ENCODE data around the gene CBARP. TPM values are rescaled to one million over a fixed set of nuclear protein-coding genes. Genes with fewer than 3 reads are reported as not detected.

The CBARP gene
- polyA plus RNA-seq, 3 donors: not detected

- Histone ChIP-seq H4K20me1 (ENCODE audit: insufficient read depth, low read length) (no peaks in the 10 kb centered on the region), H3K4me2 (replicated peaks; ENCODE audit: extremely low read depth, low read length, poor library complexity, severe bottlenecking) (no peak overlapping the region), H3K36me3 (replicated peaks in 1 of 2; ENCODE audit: control insufficient read depth in 1 of 2, insufficient read depth in 2 of 2, low read length in 2 of 2) (no peaks in the 10 kb centered on the region), H3K4me1 (ENCODE audit: control insufficient read depth in 1 of 2, insufficient read depth in 2 of 2, low read length in 2 of 2) (no peaks in the 10 kb centered on the region), H3K79me2 (ENCODE audit: insufficient read depth, low read length) (no peaks in the 10 kb centered on the region), H3K27ac (ENCODE audit: low read depth in 1 of 2, low read length in 2 of 2) (no peak overlapping the region), H3K27me3 (ENCODE audit: control insufficient read depth in 2 of 2, insufficient read depth in 2 of 2, low read length in 2 of 2) (peaks cover 14 to 54% of the 10 kb centered on the region in 2 donors), H3K9me3 (replicated peaks in 1 of 2; ENCODE audit: control insufficient read depth in 1 of 2, insufficient read depth in 1 of 2, low read length in 2 of 2) (peaks cover 0 to 10% of the 10 kb centered on the region in 2 donors), H2AFZ (ENCODE audit: insufficient read depth, low read depth, low read length, poor library complexity, severe bottlenecking) (no peak overlapping the region), H3K9ac (ENCODE audit: insufficient read depth, low read length, poor library complexity, severe bottlenecking) (no peak overlapping the region), H3K4me3 (replicated peaks in 1 of 3; ENCODE audit: low read depth in 2 of 3, low read length in 3 of 3) (no peak overlapping the region)
- Mint-ChIP-seq H3K27me3 (ENCODE audit: low read depth in 3 of 3) (peaks cover 40 to 69% (median 45%) of the 10 kb centered on the region in 3 donors), H3K9me3 (peaks cover 0 to 13% (median 5%) of the 10 kb centered on the region in 7 donors), H3K4me1 (peaks cover 3% of the 10 kb centered on the region), H3K4me3 (peak overlapping the region in 1 of 2 donors; percentile 81), H3K27ac (no peak overlapping the region), H3K36me3 (peaks cover 0 to 7% of the 10 kb centered on the region in 2 donors)
- intact Hi-C loops (cut with micrococcal nuclease): no loop called here
- 37% methylated on average over 34 of the region's 38 CpGs for WGBS (ENCODE audit: insufficient coverage)
- no peak for TF ChIP-seq CTCF (IDR thresholded peaks at IDR 0.05)
- DNase-seq: no peak
These were observed 48.9 kb upstream of the CBARP start for GRCh38 chr19:1286487-1287353.

- TF ChIP-seq CTCF (IDR thresholded peaks at IDR 0.05): no peak
- no peak within 1 kb of the TSS for H3K27ac ChIP-seq (ENCODE audit: low read depth in 1 of 2, low read length in 2 of 2)
- H3K36me3 ChIP-seq (replicated peaks in 1 of 2; ENCODE audit: control insufficient read depth in 1 of 2, insufficient read depth in 2 of 2, low read length in 2 of 2): no peaks in the 10 kb centered on the region
- Mint-ChIP-seq H3K27me3 (ENCODE audit: low read depth in 3 of 3) (peaks cover 40 to 67% (median 45%) of the 10 kb centered on the region in 3 donors), H3K4me1 (peaks cover 3% of the 10 kb centered on the region), H3K27ac (no peak within 1 kb of the TSS), H3K36me3 (peaks cover 0 to 7% of the 10 kb centered on the region in 2 donors), H3K9me3 (peaks cover 0 to 13% (median 5%) of the 10 kb centered on the region in 7 donors), H3K4me3 (peak within 1 kb of the TSS in 1 of 2 donors; percentile 81)
- H3K27me3 ChIP-seq (ENCODE audit: control insufficient read depth in 2 of 2, insufficient read depth in 2 of 2, low read length in 2 of 2): peaks cover 14 to 54% of the 10 kb centered on the region in 2 donors
- no peak within 1 kb of the TSS for H3K4me3 ChIP-seq (replicated peaks in 1 of 3; ENCODE audit: low read depth in 2 of 3, low read length in 3 of 3)
- H3K9ac ChIP-seq (ENCODE audit: insufficient read depth, low read length, poor library complexity, severe bottlenecking): no peak within 1 kb of the TSS
- H2AFZ ChIP-seq (ENCODE audit: insufficient read depth, low read depth, low read length, poor library complexity, severe bottlenecking): no peak within 1 kb of the TSS
- H3K9me3 ChIP-seq (replicated peaks in 1 of 2; ENCODE audit: control insufficient read depth in 1 of 2, insufficient read depth in 1 of 2, low read length in 2 of 2): peaks cover 0 to 10% of the 10 kb centered on the region in 2 donors
- no peaks in the 10 kb centered on the region for H3K79me2 ChIP-seq (ENCODE audit: insufficient read depth, low read length)
- no peaks in the 10 kb centered on the region for H4K20me1 ChIP-seq (ENCODE audit: insufficient read depth, low read length)
- no peak within 1 kb of the TSS for H3K4me2 ChIP-seq (replicated peaks; ENCODE audit: extremely low read depth, low read length, poor library complexity, severe bottlenecking)
- WGBS (ENCODE audit: insufficient coverage): under 1% methylated on average over 111 of the region's 113 CpGs
- intact Hi-C loops (cut with micrococcal nuclease): no loop called here
- H3K4me1 ChIP-seq (ENCODE audit: control insufficient read depth in 1 of 2, insufficient read depth in 2 of 2, low read length in 2 of 2): no peaks in the 10 kb centered on the region
- DNase-seq: no peak
These were observed 48.0 kb upstream of the CBARP start, which contains the start of gene EFNA2 for GRCh38 chr19:1285737-1286360. TSS of gene EFNA2 (plus strand) at chr19:1285873. CDS start at chr19:1286169, 296 bp downstream.
